Amygdala (tissue), 56 donors: Measurements from ENCODE around the gene PFKFB1.

Experiments used
- DNase-seq, 56 donors: peaks; one replicate each; lab custom pipeline; 2025; lab: John Stamatoyannopoulos, UW

PFKFB1 gene

GRCh38 chrX:54994099-54994498, at the start of gene PFKFB1:
TSS of gene PFKFB1 (minus strand) at chrX:54994188. CDS start at chrX:54994007, 181 bp downstream.
- DNase-seq, result no peak

DNA sequence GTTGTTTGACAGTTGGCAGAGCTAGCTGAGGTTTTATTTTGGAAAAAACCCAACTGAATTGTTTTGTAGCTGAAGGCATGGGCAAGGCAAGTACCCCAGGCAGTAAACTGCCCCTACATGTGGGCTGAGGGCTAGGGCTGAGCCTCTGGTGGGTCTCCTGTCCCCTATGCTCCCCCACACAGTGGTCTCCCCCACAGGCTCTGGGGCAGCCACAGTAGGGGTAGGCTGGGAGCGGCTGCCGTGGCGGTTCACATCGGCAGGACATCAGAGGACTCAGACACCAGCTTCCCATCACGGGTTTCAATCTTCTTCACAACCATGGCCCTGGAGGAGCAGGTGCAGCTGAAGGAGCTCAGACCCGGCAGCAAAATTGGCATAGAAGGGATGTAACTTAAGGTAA, 47.5 kb upstream of the PFKFB1 start:
- DNase-seq, result no peak

- DNase-seq, result no peak
Observed at GRCh38 chrX:55039471-55039870, 45.5 kb upstream of the PFKFB1 start.

DNA sequence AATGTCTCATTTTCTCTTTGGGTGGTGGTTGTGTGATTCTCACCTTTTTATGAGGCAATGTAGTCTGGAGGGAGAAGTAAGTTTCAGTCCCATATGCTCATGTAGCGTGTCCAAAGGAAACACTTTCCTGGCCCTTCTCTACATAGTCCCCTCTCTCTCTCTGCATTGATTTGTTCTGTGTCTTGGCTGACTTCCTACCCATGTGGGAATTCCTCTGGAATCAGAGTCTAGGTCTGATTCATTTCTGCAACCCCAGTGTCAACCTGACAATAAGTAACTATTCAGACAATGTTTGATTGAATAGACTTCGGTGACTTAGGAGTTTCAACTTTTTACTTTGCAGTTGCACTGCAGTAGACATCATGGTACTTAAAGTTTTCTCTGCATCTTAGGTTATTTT, 39.4 kb upstream of the PFKFB1 start:
- DNase-seq, result no peak

GRCh38 chrX:55030271-55031205, 36.5 kb upstream of the PFKFB1 start, which contains the start of gene ALAS2:
TSS of gene ALAS2 (minus strand) at chrX:55030977. CDS start at chrX:55026000, 4,977 bp downstream.
- DNase-seq, result no peak

GRCh38 chrX:55029291-55029690, 35.3 kb upstream of the PFKFB1 start:
- DNase-seq, result no peak

- DNase-seq, result no peak
Observed at GRCh38 chrX:55028611-55029010, 34.6 kb upstream of the PFKFB1 start.

DNA sequence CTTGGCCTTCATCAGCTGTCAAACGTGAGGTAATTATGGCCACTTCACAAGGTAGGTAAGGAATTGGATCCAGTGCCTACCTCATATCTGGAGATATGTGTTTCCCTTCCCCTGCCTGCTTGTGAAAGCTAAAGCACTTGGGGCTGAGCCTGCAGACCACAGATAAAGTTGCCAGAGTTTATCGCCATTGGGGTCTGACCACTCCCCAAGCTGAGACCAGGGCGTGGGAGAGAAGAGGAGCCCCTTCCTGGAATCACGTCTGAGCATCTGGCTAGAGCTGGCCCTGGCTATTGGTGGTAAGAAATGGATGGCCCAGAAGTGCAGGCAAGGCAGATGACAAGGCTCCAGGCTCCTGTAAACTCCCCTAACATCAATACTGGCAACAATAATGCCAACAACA, 34.1 kb upstream of the PFKFB1 start:
- DNase-seq, result no peak

DNA sequence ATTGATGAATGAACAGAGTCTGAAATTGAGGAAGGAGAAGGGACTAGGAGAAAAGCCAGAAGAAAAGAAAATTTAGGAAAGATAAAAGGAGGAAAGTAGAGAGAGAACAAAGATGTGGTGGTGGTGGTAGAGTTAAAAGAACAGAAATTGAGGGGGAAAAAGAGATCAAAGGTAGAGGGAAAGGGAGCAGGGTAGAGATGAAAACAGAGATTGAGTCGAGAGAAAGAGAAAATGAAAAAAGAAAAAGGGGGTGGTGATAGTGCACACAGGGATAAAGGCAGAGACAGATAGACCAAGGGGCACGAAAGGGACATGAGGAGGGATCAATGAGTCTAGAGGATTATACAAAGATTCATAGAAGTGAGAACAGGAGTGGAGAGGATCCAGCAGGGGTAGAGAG, 32.9 kb upstream of the PFKFB1 start:
- no peak for DNase-seq

DNA sequence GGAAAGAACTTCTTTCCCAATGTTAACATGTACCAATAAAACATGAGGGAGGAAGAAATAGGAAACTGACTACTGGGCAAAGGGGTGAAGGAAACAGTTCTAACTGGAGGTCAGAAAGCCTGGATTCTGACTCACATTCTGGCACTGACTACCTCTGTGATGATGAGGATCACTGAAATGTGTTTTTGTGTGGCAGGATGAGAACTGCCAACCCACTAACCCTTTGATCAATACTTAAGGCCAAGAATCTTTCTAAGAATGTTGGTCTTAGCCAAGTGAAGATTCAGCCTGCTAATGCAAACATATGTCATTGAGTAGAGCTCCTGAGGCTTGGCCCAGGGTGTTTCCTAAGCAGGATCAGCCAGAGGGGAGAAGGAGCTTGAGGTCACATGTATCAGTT, 32.2 kb upstream of the PFKFB1 start:
- DNase-seq, result no peak

DNA sequence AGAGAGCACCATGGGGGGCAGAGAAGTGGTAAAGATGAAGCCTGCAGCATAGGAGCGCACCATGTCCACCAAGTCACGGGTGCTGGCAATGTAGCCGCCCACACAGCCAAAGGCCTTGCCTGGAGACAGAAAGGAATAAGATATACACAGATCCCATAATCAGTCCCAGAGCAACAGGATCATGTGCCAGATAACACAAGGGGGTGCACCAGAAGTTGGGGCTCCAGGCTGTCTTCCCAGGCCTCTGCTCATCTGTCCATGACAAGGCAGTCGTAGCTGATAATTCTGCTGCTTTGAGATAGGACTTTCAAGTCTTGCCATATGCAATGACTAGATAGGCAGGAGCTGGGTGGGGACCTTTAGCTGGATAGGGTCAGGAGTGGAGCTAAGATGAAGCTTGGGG, 20.9 kb upstream of the PFKFB1 start:
- no peak for DNase-seq

DNA sequence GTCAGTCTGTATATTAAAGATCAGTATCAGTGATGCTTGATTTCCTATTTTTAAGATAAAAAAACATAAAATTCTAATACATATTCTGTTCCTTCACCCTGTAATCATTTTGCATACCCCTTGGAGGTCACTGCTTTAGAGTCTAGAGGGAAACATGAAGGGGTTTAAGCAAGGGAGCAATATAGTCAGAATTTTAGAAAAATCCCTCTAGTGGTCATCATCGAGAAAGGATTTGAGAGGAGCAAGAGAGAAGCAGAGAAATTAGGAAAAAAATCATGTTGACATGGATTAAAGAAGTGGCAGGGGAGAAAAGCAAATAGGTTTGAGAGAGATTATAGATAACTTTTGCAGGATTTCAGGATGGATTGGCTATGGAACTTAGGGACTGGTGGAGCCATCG, 17.3 kb upstream of the PFKFB1 start:
- DNase-seq, result no peak

DNA sequence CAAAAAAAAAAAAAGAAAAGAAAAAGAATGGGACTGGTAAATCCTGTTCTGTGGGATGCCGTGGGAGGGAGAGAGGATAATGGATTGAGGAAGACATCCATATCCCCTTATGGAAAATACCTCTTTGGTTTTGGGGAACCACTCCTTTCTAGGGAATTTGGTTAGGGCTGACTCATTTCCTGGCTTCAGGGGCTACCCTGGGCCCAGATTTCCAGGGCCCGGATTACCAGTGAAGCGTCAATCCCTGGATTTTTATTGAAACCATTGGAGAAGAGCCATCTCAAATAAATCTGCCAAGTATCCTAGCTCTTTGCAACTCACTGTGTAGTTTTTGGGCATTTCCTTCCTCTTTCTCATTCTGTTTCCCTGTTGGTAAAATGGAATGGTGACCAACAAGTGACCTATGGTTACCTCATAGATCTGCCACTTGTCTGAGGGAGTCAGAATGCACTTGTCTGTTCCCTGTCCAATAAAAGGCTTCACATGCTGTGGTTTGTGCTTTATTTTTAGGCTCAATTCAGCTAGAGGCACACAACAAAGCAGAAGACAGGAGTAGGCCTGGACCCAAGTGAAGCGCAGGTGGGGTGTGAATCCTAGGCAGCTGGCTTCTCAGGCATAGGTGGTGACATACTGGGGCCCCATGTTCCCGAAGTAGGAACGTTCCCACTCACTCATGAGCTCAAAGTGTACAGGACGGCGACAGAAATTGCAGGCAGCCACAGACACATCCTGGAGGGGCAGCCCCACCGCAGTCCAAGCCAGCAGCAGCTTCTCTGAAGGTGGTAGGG, 14.8 kb upstream of the PFKFB1 start:
- DNase-seq, result peak in 2 of 56 donors; percentile 1

GRCh38 chrX:55007656-55008055, 13.7 kb upstream of the PFKFB1 start:
- DNase-seq, result no peak

GRCh38 chrX:55006827-55007621, 13.0 kb upstream of the PFKFB1 start:
- no peak for DNase-seq

- no peak for DNase-seq
Observed at GRCh38 chrX:55005256-55005655, 11.3 kb upstream of the PFKFB1 start.

GRCh38 chrX:55004231-55004630, 10.2 kb upstream of the PFKFB1 start:
- no peak for DNase-seq

GRCh38 chrX:54999717-55000598, 6.0 kb upstream of the PFKFB1 start, which contains the start of gene APEX2:
TSS of gene APEX2 (plus strand) at chrX:55000363. CDS start at chrX:55000423, 60 bp downstream.
- peak; percentile 36 to 90 (median 79) for DNase-seq

- no peak for DNase-seq
Observed at GRCh38 chrX:54995621-54996020, 1.6 kb upstream of the PFKFB1 start.
